SK-N-SH (cell line): ENCODE results near the gene PHLPP1. TPM values are rescaled to one million over a fixed set of nuclear protein-coding genes. Genes with fewer than 3 reads are reported as not detected.

Experiments used
- CTCF ChIA-PET: fragments of 300-600, 350-600 bp; formaldehyde crosslinking; extraction: SDS; loops from one replicate; lab custom pipeline; 2021; lab: Yijun Ruan, JAX
- POLR2A ChIA-PET: fragments of 350-600 bp; sonication (Branson Sonifier 250); formaldehyde crosslinking; extraction: SDS; loops from one replicate; lab custom pipeline; 2020; ENCODE audit warnings: antibody characterized with exemption, inconsistent platforms; lab: Yijun Ruan, JAX
- DNase-seq: peaks from one replicate; pipeline ENCODE4 v3.0.0; 2012
- H2AFZ ChIP-seq: fragments of 200-600 bp; sonication (generic); 2 replicates; pipeline ENCODE4 v1.8.1; 2016; ENCODE audit warnings: antibody characterized with exemption, mild to moderate bottlenecking, low read depth
- H3F3A ChIP-seq: fragments of 200-600 bp; sonication (generic); replicated peaks from 2 replicates; pipeline ENCODE3; 2016; ENCODE audit warnings: antibody characterized with exemption, mild to moderate bottlenecking; ENCODE audit not compliant: insufficient read depth
- H3K27ac ChIP-seq, 2 experiments: fragments of 200-500 bp in 1 of 2; fragments of 200-600 bp in 1 of 2; sonication (Bioruptor generic) in 1 of 2; sonication (generic), shearing (Covaris generic) in 1 of 2; 2 replicates each; pipeline versions ENCODE4 v1.5.1 to v1.6.1; 2014 to 2016; ENCODE audit warnings: low read depth in 2 of 2, inconsistent platforms in 1 of 2, low read length in 1 of 2, mild to moderate bottlenecking in 1 of 2, mixed read lengths in 1 of 2
- H3K27me3 ChIP-seq: fragments of 200-600 bp; sonication (generic), shearing (Covaris generic); 2 replicates; pipeline ENCODE4 v1.6.1; 2016; ENCODE audit warnings: mixed run types; ENCODE audit not compliant: insufficient read depth
- H3K36me3 ChIP-seq, 2 experiments: fragments of 200-500 bp in 1 of 2; fragments of 200-600 bp in 1 of 2; sonication (Bioruptor generic) in 1 of 2; sonication (generic) in 1 of 2; replicated peaks in 1 of 2; 2 replicates each; pipeline versions ENCODE3 to v1.5.1; 2014 to 2016; ENCODE audit warnings: low read length in 1 of 2, mild to moderate bottlenecking in 1 of 2; ENCODE audit not compliant: insufficient read depth in 2 of 2, control insufficient read depth in 1 of 2
- H3K4me1 ChIP-seq, 2 experiments: fragments of 200-500 bp in 1 of 2; fragments of 200-600 bp in 1 of 2; sonication (Bioruptor generic) in 1 of 2; sonication (generic), shearing (Covaris generic) in 1 of 2; 2 replicates each; pipeline versions ENCODE4 v1.5.1 to v1.6.1; 2014 to 2016; ENCODE audit warnings: low read depth in 1 of 2, low read length in 1 of 2, mixed run types in 1 of 2; ENCODE audit not compliant: insufficient read depth in 2 of 2, control insufficient read depth in 1 of 2
- H3K4me2 ChIP-seq: fragments of 200-600 bp; sonication (generic), shearing (Covaris generic); 2 replicates; pipeline ENCODE4 v1.6.1; 2017; ENCODE audit warnings: mixed run types
- H3K4me3 ChIP-seq, 2 experiments: fragments of 200-500 bp in 1 of 2; fragments of 200-600 bp in 1 of 2; sonication (Bioruptor generic) in 1 of 2; sonication (generic), shearing (Covaris generic) in 1 of 2; 2 replicates each; pipeline versions ENCODE4 v1.5.1 to v1.8.1; 2014 to 2016; ENCODE audit warnings: low read depth in 2 of 2, inconsistent platforms in 1 of 2, low read length in 1 of 2, mild to moderate bottlenecking in 1 of 2, mixed read lengths in 1 of 2, moderate library complexity in 1 of 2
- H3K79me2 ChIP-seq: fragments of 200-600 bp; sonication (generic); 2 replicates; pipeline ENCODE4 v1.8.1; 2017; ENCODE audit warnings: mild to moderate bottlenecking; ENCODE audit not compliant: insufficient read depth
- H3K9ac ChIP-seq: fragments of 200-600 bp; sonication (generic); 2 replicates; pipeline ENCODE4 v1.6.1; 2017; ENCODE audit warnings: mixed run types
- H3K9me2 ChIP-seq: fragments of 200-600 bp; sonication (generic); 2 replicates; pipeline ENCODE4 v1.6.1; 2017; ENCODE audit warnings: mixed run types
- H3K9me3 ChIP-seq: fragments of 200-600 bp; sonication (generic); 2 replicates; pipeline ENCODE4 v1.6.1; 2017; ENCODE audit warnings: mixed run types, mild to moderate bottlenecking, moderate library complexity
- H4K20me1 ChIP-seq: fragments of 200-600 bp; sonication (generic); 2 replicates; pipeline ENCODE4 v1.6.1; 2017; ENCODE audit warnings: mild to moderate bottlenecking, mixed run types; ENCODE audit not compliant: insufficient read depth
- CHD2 ChIP-seq: fragments of 150-350 bp; IDR thresholded peaks from 2 replicates; pipeline ENCODE4 v1.6.1; 2018; ENCODE audit warnings: low read length; ENCODE audit not compliant: partially characterized antibody
- ELF1 ChIP-seq: IDR thresholded peaks from 2 replicates; pipeline ENCODE4 v1.4.0; 2012
- EP300 ChIP-seq, 2 experiments: IDR thresholded peaks; 2 replicates each; pipeline versions ENCODE4 v1.4.0 to v1.6.1; 2012; ENCODE audit warnings: borderline replicate concordance in 1 of 2, low read depth in 1 of 2, low read length in 1 of 2
- EZH2phosphoT487 ChIP-seq: fragments of 200-600 bp; sonication (generic); IDR thresholded peaks from 2 replicates; pipeline ENCODE4 v1.6.1; 2017; ENCODE audit warnings: low read depth, mixed run types, mild to moderate bottlenecking, antibody characterized with exemption, moderate library complexity, borderline replicate concordance
- FOXJ3 ChIP-seq: sonication (generic); formaldehyde crosslinking; IDR thresholded peaks from 2 replicates; pipeline ENCODE4 v1.5.1; 2020; ENCODE audit warnings: mild to moderate bottlenecking, missing genetic modification reagents
- IRF3 ChIP-seq: fragments of 150-350 bp; IDR thresholded peaks from 2 replicates; pipeline ENCODE4 v1.6.1; 2016; ENCODE audit warnings: mild to moderate bottlenecking, low read depth, low read length
- MXI1 ChIP-seq: IDR thresholded peaks from 2 replicates; pipeline ENCODE4 v1.6.1; 2012; ENCODE audit warnings: mild to moderate bottlenecking, low read depth, low read length, improper control_type of control experiment
- NFIC ChIP-seq: IDR thresholded peaks from 2 replicates; pipeline ENCODE4 v1.4.0; 2012; ENCODE audit warnings: borderline replicate concordance
- RAD21 ChIP-seq: IDR thresholded peaks from 2 replicates; pipeline ENCODE4 v1.6.1; 2012; ENCODE audit warnings: mild to moderate bottlenecking, low read length
- RCOR1 ChIP-seq: fragments of 150-350 bp; IDR thresholded peaks from 2 replicates; pipeline ENCODE4 v1.6.1; 2017; ENCODE audit warnings: antibody characterized with exemption, low read length
- SIN3A ChIP-seq: IDR thresholded peaks from 2 replicates; pipeline ENCODE4 v1.6.1; 2012; ENCODE audit warnings: low read depth, mild to moderate bottlenecking, low read length, moderate library complexity, borderline replicate concordance
- TCF12 ChIP-seq: IDR thresholded peaks from 2 replicates; pipeline ENCODE4 v1.4.0; 2012
- TEAD4 ChIP-seq: IDR thresholded peaks from 2 replicates; pipeline ENCODE4 v1.4.0; 2012; ENCODE audit warnings: mild to moderate bottlenecking, borderline replicate concordance; ENCODE audit not compliant: insufficient read depth
- USF1 ChIP-seq: IDR thresholded peaks from 2 replicates; pipeline ENCODE4 v1.4.0; 2012; ENCODE audit warnings: low read depth, borderline replicate concordance
- YY1 ChIP-seq: IDR thresholded peaks from 2 replicates; pipeline ENCODE4 v1.4.0; 2012; ENCODE audit warnings: low read depth, mild to moderate bottlenecking
- WGBS: methylation state at CpG from one replicate; pipeline ENCODE4 v1.1.6; 2017; ENCODE audit warnings: low lambda C conversion rate; 5-methylcytosine and 5-hydroxymethylcytosine counted together
- polyA plus RNA-seq, 3 experiments: library from polyadenylated mRNA; depleted of rRNA; stranded (reverse); fragments of >200 nt; gene quantifications; 2 replicates each; pipeline ENCODE4 v1.2.3, GENCODE V29; 2012
- TF ChIP-seq, protein P1 (sequence below): IDR thresholded peaks from 2 replicates; pipeline ENCODE4 v1.4.0; 2012; ENCODE audit warnings: low read depth
- TF ChIP-seq, protein P2 (sequence below): IDR thresholded peaks from 2 replicates; pipeline ENCODE4 v1.6.1; 2012; ENCODE audit warnings: mild to moderate bottlenecking, low read depth, low read length, moderate library complexity

PHLPP1 gene
- polyA plus RNA-seq, 1 of the 3 experiments (the other 2 are of a cell fraction): 4.6 TPM

DNA sequence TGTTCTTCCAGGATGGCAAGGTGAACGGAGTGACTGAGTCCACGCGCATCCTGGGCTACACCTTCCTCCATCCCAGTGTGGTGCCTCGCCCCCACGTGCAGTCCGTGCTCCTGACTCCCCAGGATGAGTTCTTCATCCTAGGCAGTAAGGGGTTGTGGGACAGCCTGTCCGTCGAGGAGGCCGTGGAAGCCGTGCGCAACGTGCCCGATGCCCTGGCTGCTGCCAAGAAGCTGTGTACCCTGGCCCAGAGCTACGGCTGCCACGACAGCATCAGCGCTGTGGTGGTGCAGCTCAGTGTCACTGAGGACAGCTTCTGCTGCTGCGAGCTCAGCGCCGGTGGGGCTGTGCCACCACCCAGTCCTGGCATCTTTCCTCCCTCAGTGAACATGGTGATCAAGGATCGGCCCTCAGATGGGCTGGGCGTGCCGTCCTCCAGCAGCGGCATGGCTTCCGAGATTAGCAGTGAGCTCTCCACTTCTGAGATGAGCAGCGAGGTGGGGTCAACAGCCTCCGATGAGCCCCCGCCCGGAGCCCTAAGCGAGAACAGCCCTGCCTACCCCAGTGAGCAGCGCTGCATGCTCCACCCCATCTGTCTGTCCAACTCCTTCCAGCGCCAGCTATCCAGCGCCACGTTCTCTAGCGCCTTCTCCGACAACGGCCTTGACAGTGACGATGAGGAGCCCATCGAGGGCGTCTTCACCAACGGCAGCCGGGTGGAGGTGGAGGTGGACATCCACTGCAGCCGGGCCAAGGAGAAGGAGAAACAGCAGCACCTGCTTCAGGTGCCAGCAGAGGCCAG lies 263.1 kb downstream of the PHLPP1 start (continued):
- TF ChIP-seq SIN3A: no peak
- TF ChIP-seq TEAD4: no peak
- no peak for TF ChIP-seq EP300 (IDR thresholded peaks at IDR 0.05; ENCODE audit: borderline replicate concordance in 1 of 2, low read depth in 1 of 2, low read length in 1 of 2)
- no peak for TF ChIP-seq NFIC
- TF ChIP-seq ELF1: no peak
- no peak for TF ChIP-seq EZH2phosphoT487
- TF ChIP-seq TCF12: no peak
- TF ChIP-seq IRF3: no peak
- TF ChIP-seq, all 33 proteins: peak for 0

DNA sequence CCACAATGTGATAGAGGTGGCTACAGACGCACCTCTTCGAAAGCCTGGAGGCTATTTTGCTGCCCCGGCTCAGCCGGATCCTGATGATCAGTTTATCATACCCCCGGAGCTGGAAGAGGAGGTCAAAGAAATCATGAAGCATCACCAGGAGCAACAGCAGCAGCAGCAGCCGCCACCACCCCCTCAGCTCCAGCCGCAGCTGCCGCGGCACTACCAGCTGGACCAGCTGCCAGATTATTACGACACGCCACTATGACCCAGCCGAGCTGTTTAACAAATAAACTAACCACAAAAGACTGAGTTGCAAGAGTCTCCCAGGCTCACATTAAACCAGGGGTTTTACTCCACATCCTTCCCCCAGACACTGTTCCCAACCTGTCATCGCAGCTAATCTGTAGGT lies 263.8 kb downstream of the PHLPP1 start:
- Histone ChIP-seq H3F3A (no peaks in the 10 kb centered on the region), H3K79me2 (no peaks in the 10 kb centered on the region), H4K20me1 (no peaks in the 10 kb centered on the region), H3K9me3 (no peaks in the 10 kb centered on the region), H3K27ac (no peak overlapping the region), H3K27me3 (no peaks in the 10 kb centered on the region), H3K4me1 (peaks cover 0 to 3% of the 10 kb centered on the region in 2 experiments; a peak in 1 of 4 replicates), H2AFZ (no peak overlapping the region), H3K9me2 (no peaks in the 10 kb centered on the region), H3K36me3 (peaks cover 0 to 6% of the 10 kb centered on the region in 2 experiments), H3K9ac (no peak overlapping the region)
- ChIA-PET CTCF (interaction anchor here (1.7 to 8.0 kb wide), 3 partner anchors 21 to 394 kb away, joined by 5 to 124 read pairs (median 64); partner anchors contain the start of gene PHLPP1), POLR2A (no interaction called here)
- WGBS: 85% methylated on average over 8 of the region's 13 CpGs
- DNase-seq: no peak
- TF ChIP-seq EZH2phosphoT487 (no peak), YY1 (no peak), FOXJ3 (CRISPR knock-in tag) (no peak), MXI1 (no peak), NFIC (no peak), CHD2 (no peak), TCF12 (no peak)
- TF ChIP-seq, protein P1, sequence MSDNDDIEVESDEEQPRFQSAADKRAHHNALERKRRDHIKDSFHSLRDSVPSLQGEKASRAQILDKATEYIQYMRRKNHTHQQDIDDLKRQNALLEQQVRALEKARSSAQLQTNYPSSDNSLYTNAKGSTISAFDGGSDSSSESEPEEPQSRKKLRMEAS: no peak
- TF ChIP-seq, all 33 proteins: peak for 0
- H3K4me2 ChIP-seq: no peak overlapping the region
- no peak overlapping the region for H3K4me3 ChIP-seq

DNA sequence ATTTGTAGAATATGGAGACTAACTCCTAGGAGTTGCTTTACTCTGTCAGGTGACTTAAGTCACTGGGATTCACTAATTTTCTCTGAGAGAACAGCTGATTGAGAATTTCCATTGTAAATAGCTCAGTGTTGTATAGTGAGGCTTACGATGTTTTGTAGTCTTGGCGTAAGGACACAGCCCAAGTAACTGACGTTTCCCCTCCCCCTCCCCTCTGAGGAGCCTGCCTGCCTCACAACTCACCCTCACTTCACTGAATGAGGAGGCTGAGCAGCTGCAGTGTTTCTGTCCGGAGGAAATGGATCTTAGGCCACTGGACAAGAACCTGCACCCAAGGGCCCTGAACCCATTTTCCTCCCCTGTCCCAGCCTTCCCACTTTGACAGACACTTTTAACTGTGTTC lies 264.6 kb downstream of the PHLPP1 start:
- H3K4me3 ChIP-seq: no peak overlapping the region
- TF ChIP-seq USF1 (no peak), TEAD4 (no peak), MXI1 (no peak), RAD21 (no peak), TCF12 (no peak), ELF1 (no peak), EP300 (IDR thresholded peaks at IDR 0.05; ENCODE audit: borderline replicate concordance in 1 of 2, low read depth in 1 of 2, low read length in 1 of 2) (no peak), NFIC (no peak), RCOR1 (no peak)
- TF ChIP-seq, protein P2, sequence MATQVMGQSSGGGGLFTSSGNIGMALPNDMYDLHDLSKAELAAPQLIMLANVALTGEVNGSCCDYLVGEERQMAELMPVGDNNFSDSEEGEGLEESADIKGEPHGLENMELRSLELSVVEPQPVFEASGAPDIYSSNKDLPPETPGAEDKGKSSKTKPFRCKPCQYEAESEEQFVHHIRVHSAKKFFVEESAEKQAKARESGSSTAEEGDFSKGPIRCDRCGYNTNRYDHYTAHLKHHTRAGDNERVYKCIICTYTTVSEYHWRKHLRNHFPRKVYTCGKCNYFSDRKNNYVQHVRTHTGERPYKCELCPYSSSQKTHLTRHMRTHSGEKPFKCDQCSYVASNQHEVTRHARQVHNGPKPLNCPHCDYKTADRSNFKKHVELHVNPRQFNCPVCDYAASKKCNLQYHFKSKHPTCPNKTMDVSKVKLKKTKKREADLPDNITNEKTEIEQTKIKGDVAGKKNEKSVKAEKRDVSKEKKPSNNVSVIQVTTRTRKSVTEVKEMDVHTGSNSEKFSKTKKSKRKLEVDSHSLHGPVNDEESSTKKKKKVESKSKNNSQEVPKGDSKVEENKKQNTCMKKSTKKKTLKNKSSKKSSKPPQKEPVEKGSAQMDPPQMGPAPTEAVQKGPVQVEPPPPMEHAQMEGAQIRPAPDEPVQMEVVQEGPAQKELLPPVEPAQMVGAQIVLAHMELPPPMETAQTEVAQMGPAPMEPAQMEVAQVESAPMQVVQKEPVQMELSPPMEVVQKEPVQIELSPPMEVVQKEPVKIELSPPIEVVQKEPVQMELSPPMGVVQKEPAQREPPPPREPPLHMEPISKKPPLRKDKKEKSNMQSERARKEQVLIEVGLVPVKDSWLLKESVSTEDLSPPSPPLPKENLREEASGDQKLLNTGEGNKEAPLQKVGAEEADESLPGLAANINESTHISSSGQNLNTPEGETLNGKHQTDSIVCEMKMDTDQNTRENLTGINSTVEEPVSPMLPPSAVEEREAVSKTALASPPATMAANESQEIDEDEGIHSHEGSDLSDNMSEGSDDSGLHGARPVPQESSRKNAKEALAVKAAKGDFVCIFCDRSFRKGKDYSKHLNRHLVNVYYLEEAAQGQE: no peak
- no peaks in the 10 kb centered on the region for H4K20me1 ChIP-seq
- no peaks in the 10 kb centered on the region for H3F3A ChIP-seq
- no peak overlapping the region for H2AFZ ChIP-seq
- CTCF ChIA-PET: interaction anchor here (1.0 to 8.0 kb wide), 4 partner anchors 31 to 394 kb away, joined by 3 to 124 read pairs (median 34); partner anchors contain the start of gene PHLPP1
- H3K9ac ChIP-seq: no peak overlapping the region
- H3K36me3 ChIP-seq: peaks cover 0 to 6% of the 10 kb centered on the region in 2 experiments
- no peak for DNase-seq
- 82% methylated on average over 3 of the region's 4 CpGs for WGBS
- H3K4me2 ChIP-seq: no peak overlapping the region
- H3K4me1 ChIP-seq: peaks cover 0 to 3% of the 10 kb centered on the region in 2 experiments; a peak in 1 of 4 replicates
- H3K79me2 ChIP-seq: no peaks in the 10 kb centered on the region
- no peaks in the 10 kb centered on the region for H3K9me3 ChIP-seq
- H3K27ac ChIP-seq: no peak overlapping the region
- H3K9me2 ChIP-seq: no peaks in the 10 kb centered on the region
- H3K27me3 ChIP-seq: no peaks in the 10 kb centered on the region
- POLR2A ChIA-PET: no interaction called here
